ENCODE results near the gene WDR62. TPM values are rescaled to one million over a fixed set of nuclear protein-coding genes. Genes with fewer than 3 reads are reported as not detected.

WDR62 gene
- total and polyA plus RNA-seq, 10 of the 15 experiments (the other 5 are each of a cell fraction or from before 2014, with no cell fraction given), result 0.08 to 20.6 (median 10.9) TPM

DNA sequence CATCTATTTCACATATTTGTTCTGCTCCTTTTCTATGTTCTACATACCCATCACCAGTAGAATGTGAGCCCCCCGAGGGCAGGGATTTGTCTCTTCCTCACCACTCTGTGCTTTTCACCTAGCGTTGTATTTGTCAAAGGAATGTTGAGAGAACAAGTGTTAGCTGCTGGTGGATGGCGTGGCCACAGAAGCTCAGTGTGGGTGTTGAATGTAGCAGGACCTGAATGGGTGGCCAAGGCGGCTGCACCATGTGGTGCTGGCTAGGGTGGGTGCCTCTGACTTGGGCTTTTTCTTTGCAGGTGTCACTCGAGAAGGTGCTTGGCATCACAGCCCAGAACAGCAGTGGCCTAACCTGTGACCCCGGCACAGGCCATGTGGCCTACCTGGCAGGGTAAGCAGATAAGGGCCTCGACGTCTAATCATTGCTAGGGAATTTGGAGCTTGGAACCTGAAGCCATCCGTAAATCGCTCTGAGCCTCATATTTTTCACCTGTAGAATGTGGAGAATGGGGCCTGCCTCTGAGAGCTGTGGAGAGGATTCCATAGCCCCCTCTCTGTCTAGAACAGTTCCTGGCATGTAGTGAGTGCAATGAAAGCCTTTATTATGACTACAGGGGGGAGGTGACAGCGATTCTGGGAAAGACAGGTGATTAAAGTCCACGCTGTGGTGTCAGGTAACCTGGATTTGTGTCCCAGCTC lies 3.9 kb downstream of the WDR62 start (continued):
- TF ChIP-seq, protein P1, sequence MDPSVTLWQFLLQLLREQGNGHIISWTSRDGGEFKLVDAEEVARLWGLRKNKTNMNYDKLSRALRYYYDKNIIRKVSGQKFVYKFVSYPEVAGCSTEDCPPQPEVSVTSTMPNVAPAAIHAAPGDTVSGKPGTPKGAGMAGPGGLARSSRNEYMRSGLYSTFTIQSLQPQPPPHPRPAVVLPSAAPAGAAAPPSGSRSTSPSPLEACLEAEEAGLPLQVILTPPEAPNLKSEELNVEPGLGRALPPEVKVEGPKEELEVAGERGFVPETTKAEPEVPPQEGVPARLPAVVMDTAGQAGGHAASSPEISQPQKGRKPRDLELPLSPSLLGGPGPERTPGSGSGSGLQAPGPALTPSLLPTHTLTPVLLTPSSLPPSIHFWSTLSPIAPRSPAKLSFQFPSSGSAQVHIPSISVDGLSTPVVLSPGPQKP (IDR thresholded peaks at IDR 0.05; ENCODE audit: low read depth, low read length), result no peak

DNA sequence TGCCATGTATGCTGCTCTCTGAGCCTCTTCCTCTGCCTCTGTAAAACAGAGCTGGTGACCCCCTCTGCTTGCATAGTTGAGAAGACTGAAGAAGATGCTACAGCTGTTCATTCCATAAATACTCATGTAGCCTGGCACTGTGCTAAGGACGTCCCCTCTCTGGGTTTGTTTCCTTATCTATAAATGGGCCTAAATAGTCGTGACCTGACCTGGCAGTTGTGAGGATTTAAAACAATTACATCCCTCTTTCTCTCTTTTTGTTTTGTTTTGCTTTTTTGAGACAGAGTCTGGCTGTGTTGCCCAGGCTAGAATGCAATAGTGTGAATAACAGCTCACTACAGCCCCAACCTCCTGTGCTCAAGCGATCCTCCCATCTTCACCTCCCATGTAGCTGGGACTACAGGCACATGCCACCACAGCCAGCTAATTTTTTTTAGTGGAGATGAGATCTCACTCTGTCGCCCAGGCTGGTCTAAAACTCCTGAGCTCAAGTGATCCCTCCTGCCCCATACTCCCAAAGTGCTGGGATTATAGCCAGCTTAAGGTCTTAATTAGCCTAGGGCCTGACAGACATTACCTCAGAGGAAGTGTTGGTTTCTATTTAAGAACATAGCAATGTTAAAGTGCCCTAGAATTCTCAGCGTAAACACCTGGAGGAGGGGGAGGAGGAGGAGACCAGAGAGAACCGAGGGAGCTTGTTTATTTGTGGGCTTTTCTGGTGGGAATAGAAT lies 4.6 kb downstream of the WDR62 start:
- intact Hi-C loops (cut with micrococcal nuclease; ENCODE audit: unreplicated experiment) (no loop called here), in situ Hi-C loops (cut with MboI) (no loop called here)
- DNase-seq (ENCODE audit: low read depth, low spot score) (no peak), FAIRE-seq (no peak), ATAC-seq (no peak)
- Histone ChIP-seq H3K9me3 (replicated peaks; ENCODE audit: control insufficient read depth, insufficient read depth, low read length) (no peaks in the 10 kb centered on the region), H2AFZ (ENCODE audit: control insufficient read depth, low read depth, low read length) (no peak overlapping the region), H3K27me3 (replicated peaks in 1 of 2; ENCODE audit: control insufficient read depth in 2 of 2, insufficient read depth in 2 of 2, low read length in 1 of 2) (no peaks in the 10 kb centered on the region), H3K79me2 (ENCODE audit: control insufficient read depth, insufficient read depth, low read length) (peaks cover 20% of the 10 kb centered on the region), H3K4me2 (ENCODE audit: control insufficient read depth, insufficient read depth) (no peak overlapping the region), H4K20me1 (ENCODE audit: control insufficient read depth, insufficient read depth) (no peaks in the 10 kb centered on the region), H3K36me3 (ENCODE audit: control insufficient read depth in 2 of 2, insufficient read depth in 2 of 2, low read length in 1 of 2) (peaks cover 6 to 17% of the 10 kb centered on the region in 2 experiments), H3K4me3 (no peak overlapping the region), H3K4me1 (ENCODE audit: control insufficient read depth, insufficient read depth, low read length) (peaks cover 3% of the 10 kb centered on the region; the same call in 1 of the 2 replicates), H3K9ac (ENCODE audit: control insufficient read depth, insufficient read depth, low read length) (no peak overlapping the region), H3K27ac (ENCODE audit: control insufficient read depth, insufficient read depth) (no peak overlapping the region)
- CTCF ChIA-PET, result interaction anchor here (0.8 to 0.9 kb wide), 4 partner anchors 58 to 110 kb away, joined by 3 to 7 read pairs (median 4); no protein-coding TSS in a partner anchor
- over 99% methylated on average over 6 of the region's 6 CpGs for WGBS (ENCODE audit: insufficient coverage, insufficient replicate concordance, low lambda C conversion rate, missing lambda C conversion rate)
- SMC1A ChIA-PET (ENCODE audit: uncharacterized antibody, unreplicated experiment), result interaction anchor here (3.0 kb wide), 1 partner anchor 110 kb away, joined by 20 read pairs; no protein-coding TSS in a partner anchor
- no TSS peak for BruUV-seq (replicated peaks)
- RAD21 ChIA-PET (ENCODE audit: unreplicated experiment), result no interaction called here
- TF ChIP-seq NFIC (IDR thresholded peaks at IDR 0.05; ENCODE audit: low read depth, low read length) (no peak), CBFB (IDR thresholded peaks at IDR 0.05; ENCODE audit: low read depth) (no peak), HCFC1 (IDR thresholded peaks at IDR 0.05; ENCODE audit: low read length) (no peak), ZZZ3 (IDR thresholded peaks at IDR 0.05; ENCODE audit: control insufficient read depth, insufficient read length, low read depth) (no peak), SREBF1 (IDR thresholded peaks at IDR 0.05; ENCODE audit: low read length) (no peak), KLF5 (IDR thresholded peaks at IDR 0.05; ENCODE audit: partially characterized antibody) (no peak), KAT2A (conservative IDR thresholded peaks at IDR 0.05; ENCODE audit: control insufficient read depth, low read depth, low read length) (no peak), STAT3 (IDR thresholded peaks at IDR 0.05; ENCODE audit: low read depth, low read length) (no peak), LARP7 (IDR thresholded peaks at IDR 0.05) (no peak), CHD2 (IDR thresholded peaks at IDR 0.05; ENCODE audit: borderline replicate concordance, low read depth, low read length) (no peak), ZNF622 (IDR thresholded peaks at IDR 0.05) (no peak)
- POLR2A ChIA-PET, result no interaction called here
